GM13976 (cell line): ENCODE measurements around the gene NHEJ1.

Experiments used
- DNase-seq: peaks from one replicate; pipeline ENCODE4 v3.0.0; 2012; ENCODE audit warnings: low spot score
- CTCF ChIP-seq: IDR thresholded peaks from 2 replicates; pipeline ENCODE4 v1.5.1; 2012; ENCODE audit warnings: borderline replicate concordance, mild to moderate bottlenecking; ENCODE audit not compliant: insufficient read depth; ENCODE audit errors: extremely low read depth, missing control alignments, control extremely low read depth
- in situ Hi-C: fragments of 300-500 bp; cut with MboI; formaldehyde crosslinking; loops from one replicate; pipeline ENCODE4 v1.12.0; 2022; ENCODE audit warnings: low sequenced_read_pairs, mixed read lengths, inconsistent platforms; ENCODE audit not compliant: unreplicated experiment

The NHEJ1 gene

GRCh38 chr2:219160186-219161017 is at the start of gene NHEJ1:
NHEJ1 (minus strand) TSS chr2:219160815; CDS start chr2:219158362, 2,453 bp downstream.
- in situ Hi-C loops, result loop anchor here (25.0 kb wide), 1 partner anchor 127 kb away; the partner anchor contains the start of gene DNAJB2
- TF ChIP-seq CTCF, result peak; percentile 92
- peak; percentile 98 for DNase-seq

GRCh38 chr2:219209236-219210195 is 48.9 kb upstream of the NHEJ1 start:
- no peak for DNase-seq
- in situ Hi-C loops, result no loop called here
- no peak for TF ChIP-seq CTCF

GRCh38 chr2:219207884-219208740 is 47.5 kb upstream of the NHEJ1 start:
- in situ Hi-C loops, result no loop called here
- TF ChIP-seq CTCF, result no peak
- DNase-seq, result no peak

GRCh38 chr2:219207134-219207883 is 46.7 kb upstream of the NHEJ1 start:
- no peak for TF ChIP-seq CTCF
- DNase-seq, result no peak
- in situ Hi-C loops, result no loop called here

- TF ChIP-seq CTCF, result no peak
- DNase-seq, result peak; percentile 100
- in situ Hi-C loops, result no loop called here
Observed at GRCh38 chr2:219206328-219207133, 45.9 kb upstream of the NHEJ1 start, which contains the start of gene ZFAND2B. ZFAND2B (plus strand) TSS chr2:219206782; CDS start chr2:219206988, 206 bp downstream.
